ENCODE results near the gene CDKN2B. TPM values are rescaled to one million over a fixed set of nuclear protein-coding genes. Genes with fewer than 3 reads are reported as not detected.

CDKN2B gene
- total RNA-seq, 3 donors from 2014 or later (not counting 1 experiment from before 2014, with no cell fraction given), result 0.16 to 0.30 TPM; not detected in 1

- Mint-ChIP-seq H3K9me3 (peaks cover 0 to 5% of the 10 kb centered on the region in 2 donors), H3K27me3 (ENCODE audit: low read depth in 2 of 2) (peaks cover 83 to 92% of the 10 kb centered on the region in 2 donors), H3K4me3 (no peak overlapping the region), H3K4me1 (peaks cover 31 to 42% of the 10 kb centered on the region in 2 donors), H3K36me3 (no peaks in the 10 kb centered on the region), H3K27ac (no peak overlapping the region)
- TF ChIP-seq CTCF (IDR thresholded peaks at IDR 0.05), result no peak
- peaks cover 30% of the 10 kb centered on the region for H3K4me1 ChIP-seq (ENCODE audit: control insufficient read depth, insufficient read depth, low read length)
- H3K9me3 ChIP-seq (ENCODE audit: control insufficient read depth, insufficient read depth, low read length), result peaks cover 21% of the 10 kb centered on the region
- intact Hi-C loops (cut with micrococcal nuclease), result loop anchor here (10.0 kb wide), 1 partner anchor 88 kb away; no protein-coding TSS in a partner anchor
- peaks cover 96% of the 10 kb centered on the region for H3K27me3 ChIP-seq (ENCODE audit: control insufficient read depth, insufficient read depth, low read length)
- H3K4me3 ChIP-seq (ENCODE audit: low read length), result no peak overlapping the region
- H3K27ac ChIP-seq (ENCODE audit: low read length), result no peak overlapping the region
- ATAC-seq (no peak), DNase-seq (no peak)
- H3K36me3 ChIP-seq (ENCODE audit: control insufficient read depth, insufficient read depth, low read length), result no peaks in the 10 kb centered on the region
Measured at GRCh38 chr9:21972361-21972760, 36.7 kb downstream of the CDKN2B start.

GRCh38 chr9:21970800-21971640, 38.1 kb downstream of the CDKN2B start:
- DNase-seq, result no peak
- H3K4me3 Mint-ChIP-seq, result no peak overlapping the region

GRCh38 chr9:21969951-21970799, 38.9 kb downstream of the CDKN2B start:
- WGBS (ENCODE audit: insufficient coverage), result 28% methylated on average over 22 of the region's 24 CpGs
- Mint-ChIP-seq H3K4me1 (peaks cover 31 to 47% of the 10 kb centered on the region in 2 donors), H3K27ac (no peak overlapping the region), H3K27me3 (ENCODE audit: low read depth in 2 of 2) (peaks cover 85 to 95% of the 10 kb centered on the region in 2 donors), H3K4me3 (no peak overlapping the region), H3K9me3 (peaks cover 0 to 8% of the 10 kb centered on the region in 2 donors), H3K36me3 (no peaks in the 10 kb centered on the region)
- Histone ChIP-seq H3K36me3 (ENCODE audit: control insufficient read depth, insufficient read depth, low read length) (no peaks in the 10 kb centered on the region), H3K9me3 (ENCODE audit: control insufficient read depth, insufficient read depth, low read length) (peaks cover 26% of the 10 kb centered on the region), H3K27me3 (ENCODE audit: control insufficient read depth, insufficient read depth, low read length) (peaks cover 95% of the 10 kb centered on the region), H3K4me3 (ENCODE audit: low read length) (no peak overlapping the region), H3K4me1 (ENCODE audit: control insufficient read depth, insufficient read depth, low read length) (peaks cover 32% of the 10 kb centered on the region), H3K27ac (ENCODE audit: low read length) (no peak overlapping the region)
- no peak for TF ChIP-seq CTCF (IDR thresholded peaks at IDR 0.05)
- intact Hi-C loops (cut with micrococcal nuclease), result loop anchor here (5.0 to 10.0 kb wide), 2 partner anchors 37 to 85 kb away; partner anchors contain the start of gene CDKN2B
- no peak for ATAC-seq
- DNase-seq, result no peak

More at GRCh38 chr9:21970800-21971640, 38.1 kb downstream of the CDKN2B start:
- Histone ChIP-seq H3K4me3 (ENCODE audit: low read length) (no peak overlapping the region), H3K36me3 (ENCODE audit: control insufficient read depth, insufficient read depth, low read length) (no peaks in the 10 kb centered on the region), H3K27me3 (ENCODE audit: control insufficient read depth, insufficient read depth, low read length) (peaks cover 95% of the 10 kb centered on the region), H3K27ac (ENCODE audit: low read length) (no peak overlapping the region), H3K9me3 (ENCODE audit: control insufficient read depth, insufficient read depth, low read length) (peaks cover 26% of the 10 kb centered on the region), H3K4me1 (ENCODE audit: control insufficient read depth, insufficient read depth, low read length) (peaks cover 30% of the 10 kb centered on the region)
- no peak for TF ChIP-seq CTCF (IDR thresholded peaks at IDR 0.05)
- intact Hi-C loops (cut with micrococcal nuclease), result loop anchor here (10.0 kb wide), 1 partner anchor 86 kb away; no protein-coding TSS in a partner anchor
- Mint-ChIP-seq H3K4me1 (peaks cover 31 to 43% of the 10 kb centered on the region in 2 donors), H3K36me3 (no peaks in the 10 kb centered on the region), H3K27me3 (ENCODE audit: low read depth in 2 of 2) (peaks cover 84 to 95% of the 10 kb centered on the region in 2 donors), H3K9me3 (peaks cover 0 to 8% of the 10 kb centered on the region in 2 donors), H3K27ac (no peak overlapping the region)
- ATAC-seq, result no peak
- WGBS (ENCODE audit: insufficient coverage), result 13% methylated on average over 44 of the region's 45 CpGs

All from natural killer cell (primary cell).